ENCODE results near the gene C1orf35. TPM values are rescaled to one million over a fixed set of nuclear protein-coding genes. Genes with fewer than 3 reads are reported as not detected.

The C1orf35 gene
- total RNA-seq, 6 donors from 2014 or later = 12.8 to 34.6 (median 17.8) TPM

DNA sequence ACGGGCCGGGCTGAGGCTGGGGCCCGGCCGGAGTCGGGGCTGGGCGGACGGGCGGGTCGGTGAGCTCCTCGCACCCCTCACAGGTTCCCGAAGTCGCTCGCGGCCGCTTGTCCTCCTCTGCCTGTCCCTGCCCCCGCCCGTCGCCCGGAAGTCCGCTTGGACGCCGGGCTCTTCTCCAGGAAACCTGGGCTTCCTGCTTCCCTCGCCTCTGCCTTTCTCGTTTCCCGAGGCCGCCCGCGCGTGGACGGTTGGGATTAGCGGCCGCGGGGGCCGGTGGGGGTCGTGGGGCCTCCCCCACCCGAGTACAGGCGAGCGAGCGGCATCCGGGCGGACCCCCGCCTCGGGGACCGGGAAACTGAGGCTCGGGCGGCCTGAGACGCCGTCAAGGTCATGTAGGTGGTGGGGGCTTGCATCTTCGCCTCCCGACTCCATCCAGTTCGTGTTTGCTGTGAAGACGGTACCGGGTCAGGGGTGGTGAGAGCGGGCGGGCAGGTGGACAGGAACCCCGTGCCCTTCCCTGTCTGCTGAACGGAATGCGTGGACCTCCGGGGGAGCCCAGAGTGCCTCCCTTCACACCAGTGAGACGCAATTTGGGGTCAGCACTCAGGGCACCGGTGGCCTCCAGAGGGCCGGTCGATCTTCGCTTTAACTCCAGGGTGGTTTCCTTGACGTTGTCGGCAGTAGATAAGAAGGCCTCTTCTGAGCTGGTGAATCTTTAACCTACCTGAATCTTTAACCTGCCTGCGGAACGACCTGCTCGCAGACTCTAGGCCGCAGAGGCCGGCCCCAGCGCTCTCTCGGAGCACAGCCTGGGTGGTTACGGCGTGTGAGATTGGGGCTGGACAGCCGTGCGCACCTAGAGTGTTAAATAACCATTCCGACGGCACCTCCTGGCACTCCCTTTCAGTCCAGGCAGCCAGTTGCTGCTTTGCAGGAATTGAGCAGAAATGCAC, 19.9 kb downstream of the C1orf35 start:
- Histone ChIP-seq H3K27me3 (no peaks in the 10 kb centered on the region), H3K36me3 (no peaks in the 10 kb centered on the region), H3K4me1 (peaks cover 51 to 61% (median 56%) of the 10 kb centered on the region in 4 donors), H3K4me3 (peak overlapping the region; percentile 67 to 93 (median 79)), H3K9me3 (no peaks in the 10 kb centered on the region), H3K27ac (peak overlapping the region; percentile 99 to 100 (median 99))
- peak; percentile 57 to 81 for DNase-seq
- 3% methylated on average over 32 of the region's 79 CpGs; no CpG with 5 or more reads in 1 of the 2 donors for WGBS, 2 donors
- TF ChIP-seq, protein P1, sequence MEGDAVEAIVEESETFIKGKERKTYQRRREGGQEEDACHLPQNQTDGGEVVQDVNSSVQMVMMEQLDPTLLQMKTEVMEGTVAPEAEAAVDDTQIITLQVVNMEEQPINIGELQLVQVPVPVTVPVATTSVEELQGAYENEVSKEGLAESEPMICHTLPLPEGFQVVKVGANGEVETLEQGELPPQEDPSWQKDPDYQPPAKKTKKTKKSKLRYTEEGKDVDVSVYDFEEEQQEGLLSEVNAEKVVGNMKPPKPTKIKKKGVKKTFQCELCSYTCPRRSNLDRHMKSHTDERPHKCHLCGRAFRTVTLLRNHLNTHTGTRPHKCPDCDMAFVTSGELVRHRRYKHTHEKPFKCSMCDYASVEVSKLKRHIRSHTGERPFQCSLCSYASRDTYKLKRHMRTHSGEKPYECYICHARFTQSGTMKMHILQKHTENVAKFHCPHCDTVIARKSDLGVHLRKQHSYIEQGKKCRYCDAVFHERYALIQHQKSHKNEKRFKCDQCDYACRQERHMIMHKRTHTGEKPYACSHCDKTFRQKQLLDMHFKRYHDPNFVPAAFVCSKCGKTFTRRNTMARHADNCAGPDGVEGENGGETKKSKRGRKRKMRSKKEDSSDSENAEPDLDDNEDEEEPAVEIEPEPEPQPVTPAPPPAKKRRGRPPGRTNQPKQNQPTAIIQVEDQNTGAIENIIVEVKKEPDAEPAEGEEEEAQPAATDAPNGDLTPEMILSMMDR (IDR thresholded peaks at IDR 0.05) = no peak
- TF ChIP-seq EP300 (IDR thresholded peaks at IDR 0.05) (no peak), POLR2A (IDR thresholded peaks at IDR 0.05) (peak in 1 of 4 donors; percentile 12)
- peak in 1 of 2 donors; percentile 33 for ATAC-seq (ENCODE audit: low FRiP score in 2 of 2)

DNA sequence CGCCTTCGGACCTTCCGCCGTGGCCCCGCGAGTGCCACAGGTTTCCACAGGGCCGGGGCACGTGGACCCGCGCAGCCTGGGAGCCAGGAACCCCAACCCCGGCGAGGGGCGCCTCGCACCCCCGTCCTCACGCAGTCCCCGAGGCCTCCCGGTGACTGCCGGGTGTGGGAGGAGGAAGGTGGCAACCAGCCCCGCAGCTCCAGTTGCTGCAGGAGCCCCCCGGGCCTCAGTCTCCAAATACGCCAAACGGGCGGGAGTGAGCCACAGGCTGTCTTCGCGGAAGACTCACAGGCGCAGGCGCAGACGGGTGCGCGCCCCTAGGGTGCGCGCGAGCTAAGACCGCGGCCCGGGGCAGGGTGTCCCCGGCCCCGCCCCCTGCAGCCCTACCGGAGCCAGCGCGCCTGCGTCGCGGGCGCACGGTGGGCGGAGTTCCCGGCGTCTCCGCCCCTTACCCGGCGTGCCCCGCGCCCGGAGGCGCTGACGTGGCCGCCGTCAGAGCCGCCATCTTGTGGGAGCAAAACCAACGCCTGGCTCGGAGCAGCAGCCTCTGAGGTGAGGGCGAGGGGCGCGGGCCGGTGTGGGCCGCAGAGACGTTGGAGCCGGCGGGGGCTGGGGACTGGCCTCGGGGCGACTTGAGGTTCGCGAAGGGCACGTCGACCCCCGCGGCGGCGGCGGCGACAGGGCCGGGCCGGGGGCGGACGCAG, 20.8 kb downstream of the C1orf35 start, which contains the start of gene ARF1:
Gene ARF1 (plus strand): TSS at position 495 of the 704 bp plus-strand sequence. CDS start 14,407 bp downstream, outside the sequence.
- Histone ChIP-seq H3K36me3 (no peaks in the 10 kb centered on the region), H3K4me1 (peaks cover 43 to 53% (median 48%) of the 10 kb centered on the region in 4 donors), H3K27me3 (no peaks in the 10 kb centered on the region), H3K9me3 (no peaks in the 10 kb centered on the region), H3K27ac (peak within 1 kb of the TSS; percentile 99 to 100 (median 99)), H3K4me3 (peak within 1 kb of the TSS; percentile 75 to 93 (median 79))
- ATAC-seq (ENCODE audit: low FRiP score in 2 of 2) (peak; percentile 96 to 97), DNase-seq (peak; percentile 95 to 99)
- 0% methylated on average over 8 to 14 of the region's 87 CpGs for WGBS, 2 donors
- no peak for TF ChIP-seq EP300 (IDR thresholded peaks at IDR 0.05)
- peak in 3 of 4 donors; percentile 63 to 97 (median 97) for TF ChIP-seq POLR2A (IDR thresholded peaks at IDR 0.05)
- TF ChIP-seq, protein P1 (IDR thresholded peaks at IDR 0.05) = peak in 5 of 6 experiments; percentile 16 to 65 (median 61)
- peak; percentile 91 to 94 for TF ChIP-seq POLR2AphosphoS5 (IDR thresholded peaks at IDR 0.05)

DNA sequence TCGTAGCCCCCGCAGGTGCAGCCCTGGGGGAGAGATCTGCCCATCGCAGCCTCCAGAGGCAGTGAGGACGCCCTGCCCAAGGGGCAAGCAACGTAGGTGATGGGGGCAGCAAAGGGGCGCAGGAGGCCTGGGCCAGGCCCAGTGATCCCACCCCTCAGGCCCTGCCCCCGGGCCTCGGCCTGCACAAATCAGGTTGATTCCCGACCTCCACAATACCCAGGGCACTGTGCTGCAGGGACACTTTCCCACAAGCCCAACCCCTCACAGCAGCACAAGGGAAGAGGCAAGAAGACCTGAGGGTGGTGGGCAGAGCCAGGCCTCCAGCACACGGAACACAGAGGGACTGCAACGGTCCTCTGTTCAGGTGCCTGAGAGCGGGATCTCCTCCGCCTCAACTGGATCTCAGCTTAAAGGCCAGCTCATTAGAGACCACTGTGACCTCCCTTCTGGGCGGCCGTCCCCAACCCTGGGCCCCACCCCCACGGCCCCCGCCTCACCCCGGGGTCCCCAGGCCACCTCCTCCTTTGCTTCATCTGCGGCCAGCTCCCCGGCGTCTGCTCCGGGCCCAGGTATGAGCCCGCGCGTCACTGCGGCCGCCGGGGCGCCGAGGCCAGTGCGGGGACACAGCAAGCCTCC, 21.4 kb downstream of the C1orf35 start:
- ATAC-seq (ENCODE audit: low FRiP score in 2 of 2) (peak in 1 of 2 donors; percentile 0), DNase-seq (peak in 1 of 2 donors; percentile 93)
- no peaks in the 10 kb centered on the region for H3K27me3 ChIP-seq
- H3K27ac ChIP-seq = peak overlapping the region; percentile 99 to 100 (median 99)
- H3K36me3 ChIP-seq = no peaks in the 10 kb centered on the region
- peaks cover 36 to 46% (median 41%) of the 10 kb centered on the region in 4 donors for H3K4me1 ChIP-seq
- WGBS, 2 donors = 24 to 40% methylated on average over 3 to 14 of the region's 31 CpGs
- TF ChIP-seq EP300 (IDR thresholded peaks at IDR 0.05) (no peak), POLR2AphosphoS5 (IDR thresholded peaks at IDR 0.05) (no peak), POLR2A (IDR thresholded peaks at IDR 0.05) (no peak)
- TF ChIP-seq, protein P1 (IDR thresholded peaks at IDR 0.05) = no peak
- no peaks in the 10 kb centered on the region for H3K9me3 ChIP-seq
- H3K4me3 ChIP-seq = peak overlapping the region; percentile 75 to 93 (median 79)

DNA sequence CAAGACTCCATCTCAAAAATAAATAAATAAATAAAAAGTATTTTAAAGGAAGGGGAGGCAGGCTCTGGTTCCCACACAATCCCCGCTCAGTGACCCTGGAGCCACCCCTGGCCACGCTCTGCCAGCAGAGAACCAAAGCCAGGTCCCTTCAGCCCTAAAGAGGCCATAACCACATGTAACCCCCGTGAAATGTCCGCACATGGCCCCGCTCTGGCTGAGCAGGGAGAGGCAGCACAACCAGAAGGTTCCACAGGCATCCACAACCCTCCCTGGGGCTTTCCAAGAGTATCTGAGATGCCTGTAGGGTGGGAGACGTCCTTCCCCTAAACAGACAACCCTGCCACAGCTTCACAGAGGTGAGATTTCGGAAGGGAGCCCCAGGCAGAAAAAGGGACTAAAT, 22.0 kb downstream of the C1orf35 start:
- TF ChIP-seq POLR2AphosphoS5 (IDR thresholded peaks at IDR 0.05) = no peak
- TF ChIP-seq POLR2A (IDR thresholded peaks at IDR 0.05) = no peak
- no peak for TF ChIP-seq EP300 (IDR thresholded peaks at IDR 0.05)
- TF ChIP-seq, protein P1 (IDR thresholded peaks at IDR 0.05) = no peak
- no peak for ATAC-seq (ENCODE audit: low FRiP score in 2 of 2)
- H3K4me3 ChIP-seq = peak overlapping the region in 3 of 4 donors; percentile 75 to 93 (median 83)
- peak overlapping the region in 2 of 4 donors; percentile 99 to 100 for H3K27ac ChIP-seq
- peaks cover 30 to 40% (median 36%) of the 10 kb centered on the region in 4 donors for H3K4me1 ChIP-seq
- H3K36me3 ChIP-seq = no peaks in the 10 kb centered on the region
- H3K9me3 ChIP-seq = no peaks in the 10 kb centered on the region
- no peak for DNase-seq
- WGBS, 2 donors = 80 to 86% methylated on average over 7 of the region's 7 CpGs
- no peaks in the 10 kb centered on the region for H3K27me3 ChIP-seq
